Liver (tissue), 3 donors: ENCODE measurements around the gene CCNK.

ENCODE experiments used
- EGR1 ChIP-seq, 2 donors: IDR thresholded peaks; 2 replicates each; pipeline ENCODE4 v1.6.1; 2016 to 2018; ENCODE audit warnings: antibody characterized with exemption in 2 of 2, low read depth in 2 of 2
- YY1 ChIP-seq: IDR thresholded peaks from 2 replicates; pipeline ENCODE4 v1.6.1; 2016; ENCODE audit warnings: antibody characterized with exemption, mild to moderate bottlenecking
- TF ChIP-seq, protein P1 (sequence below): fragments of 150-350 bp; IDR thresholded peaks from 2 replicates; pipeline ENCODE4 v1.5.1; 2017; ENCODE audit warnings: improper control_type of control experiment, low read depth, low read length; ENCODE audit not compliant: missing input control
- donor health status: healthy.
- donor health status: healthy.

GRCh38 chr14:99505089-99505488 lies 23.9 kb downstream of the CCNK start:
- TF ChIP-seq, protein P1, sequence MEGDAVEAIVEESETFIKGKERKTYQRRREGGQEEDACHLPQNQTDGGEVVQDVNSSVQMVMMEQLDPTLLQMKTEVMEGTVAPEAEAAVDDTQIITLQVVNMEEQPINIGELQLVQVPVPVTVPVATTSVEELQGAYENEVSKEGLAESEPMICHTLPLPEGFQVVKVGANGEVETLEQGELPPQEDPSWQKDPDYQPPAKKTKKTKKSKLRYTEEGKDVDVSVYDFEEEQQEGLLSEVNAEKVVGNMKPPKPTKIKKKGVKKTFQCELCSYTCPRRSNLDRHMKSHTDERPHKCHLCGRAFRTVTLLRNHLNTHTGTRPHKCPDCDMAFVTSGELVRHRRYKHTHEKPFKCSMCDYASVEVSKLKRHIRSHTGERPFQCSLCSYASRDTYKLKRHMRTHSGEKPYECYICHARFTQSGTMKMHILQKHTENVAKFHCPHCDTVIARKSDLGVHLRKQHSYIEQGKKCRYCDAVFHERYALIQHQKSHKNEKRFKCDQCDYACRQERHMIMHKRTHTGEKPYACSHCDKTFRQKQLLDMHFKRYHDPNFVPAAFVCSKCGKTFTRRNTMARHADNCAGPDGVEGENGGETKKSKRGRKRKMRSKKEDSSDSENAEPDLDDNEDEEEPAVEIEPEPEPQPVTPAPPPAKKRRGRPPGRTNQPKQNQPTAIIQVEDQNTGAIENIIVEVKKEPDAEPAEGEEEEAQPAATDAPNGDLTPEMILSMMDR, result no peak
- no peak for TF ChIP-seq YY1
- no peak for TF ChIP-seq EGR1 (IDR thresholded peaks at IDR 0.05; ENCODE audit: low read depth in 2 of 2)
